HG02938 (cell line): ENCODE data around the gene GON7.
"Not testable (repeated sequence)": the region's sequence is repeated elsewhere in the genome, so short reads cannot be mapped to it uniquely, and the experiment has no call there.

Experiments used
- ATAC-seq: cut with Tn5 transposase; IDR thresholded peaks from one replicate; pipeline ENCODE4 v1.9.1; 2021; ENCODE audit warnings: mild to moderate bottlenecking, moderate library complexity; ENCODE audit not compliant: unreplicated experiment

GON7 gene

GRCh38 chr14:93206793-93207467, at the start of gene GON7, which contains the start of gene UBR7:
TSS of gene GON7 (minus strand) at chr14:93207065. CDS start at chr14:93207037, 28 bp downstream.
TSS of gene UBR7 (plus strand) at chr14:93207256. CDS start at chr14:93207292, 36 bp downstream.
- ATAC-seq, result peak; percentile 73

GRCh38 chr14:93249128-93249831, 42.4 kb upstream of the GON7 start:
- no peak for ATAC-seq

- ATAC-seq, result no peak
These were observed 39.7 kb upstream of the GON7 start for GRCh38 chr14:93246534-93246933.

- ATAC-seq, result no peak
These were observed 39.0 kb upstream of the GON7 start for GRCh38 chr14:93245764-93246420.

- no peak for ATAC-seq
These were observed 33.8 kb upstream of the GON7 start for GRCh38 chr14:93240678-93241000.

GRCh38 chr14:93239869-93240677, 33.2 kb upstream of the GON7 start:
- no peak for ATAC-seq

- ATAC-seq, result no peak
These were observed 27.9 kb upstream of the GON7 start for GRCh38 chr14:93234798-93235197.

GRCh38 chr14:93233078-93233477, 26.2 kb upstream of the GON7 start:
- not testable (repeated sequence) for ATAC-seq

- no peak for ATAC-seq
These were observed 25.3 kb upstream of the GON7 start for GRCh38 chr14:93232159-93232558.

- no peak for ATAC-seq
These were observed 24.5 kb upstream of the GON7 start for GRCh38 chr14:93231129-93231979.

GRCh38 chr14:93230539-93230938, 23.7 kb upstream of the GON7 start:
- ATAC-seq, result no peak

- no peak for ATAC-seq
These were observed 21.7 kb upstream of the GON7 start for GRCh38 chr14:93228550-93228949.

GRCh38 chr14:93223565-93223964, 16.7 kb upstream of the GON7 start:
- ATAC-seq, result no peak

GRCh38 chr14:93220509-93220908, 13.6 kb upstream of the GON7 start:
- ATAC-seq, result no peak

GRCh38 chr14:93219103-93219726, 12.3 kb upstream of the GON7 start:
- peak; percentile 59 for ATAC-seq

GRCh38 chr14:93214598-93214997, 7.7 kb upstream of the GON7 start:
- no peak for ATAC-seq

- peak; percentile 53 for ATAC-seq
These were observed 5.6 kb upstream of the GON7 start for GRCh38 chr14:93212432-93212831.

- peak; percentile 39 for ATAC-seq
These were observed 823 bp upstream of the GON7 start for GRCh38 chr14:93207468-93208308.

GRCh38 chr14:93201155-93201704, 5.6 kb downstream of the GON7 start:
- no peak for ATAC-seq
